ENCODE data around the gene ITSN1.
A peak's percentile ranks its signal among the peaks of the same experiment; 100 is the strongest.

Gene ITSN1

DNA sequence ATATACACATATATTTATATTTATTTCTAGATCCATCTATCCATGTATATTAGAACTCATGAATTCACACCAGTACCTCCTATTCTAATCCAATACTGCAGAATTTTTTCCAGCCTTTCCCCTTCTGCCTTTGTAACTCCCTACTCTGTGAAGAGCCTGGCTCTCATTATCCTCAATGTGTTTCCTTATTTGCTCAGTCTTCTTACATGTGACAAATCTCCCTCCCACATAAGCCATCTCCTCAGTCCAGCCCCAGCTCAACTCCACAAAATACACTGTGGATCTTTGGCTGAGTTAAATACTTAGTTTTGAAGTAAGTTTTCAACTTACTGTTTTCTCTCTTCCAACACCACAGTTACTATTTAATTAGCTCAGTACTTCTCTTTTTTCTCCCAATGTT lies 227.6 kb downstream of the ITSN1 start:
- no peak for DNase-seq

DNA sequence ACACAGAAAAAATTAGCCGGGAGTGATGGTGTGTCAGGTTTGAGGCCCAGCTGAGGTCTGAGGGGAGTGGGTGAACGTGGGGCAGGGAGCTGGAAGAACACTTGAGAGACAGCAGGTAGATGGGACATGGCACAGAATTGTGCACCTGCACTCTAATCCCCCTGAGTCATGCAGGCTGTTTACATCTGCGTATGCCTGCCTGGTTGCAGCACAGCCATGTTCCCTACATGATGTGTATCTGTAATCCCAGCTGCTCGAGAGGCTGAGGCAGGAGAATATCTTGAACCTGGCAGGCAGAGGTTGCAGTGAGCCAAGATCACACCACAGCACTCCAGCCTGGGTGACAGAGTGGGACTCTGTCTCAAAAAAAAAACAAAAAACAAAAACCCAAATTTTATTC lies 228.5 kb downstream of the ITSN1 start:
- no peak for DNase-seq

DNA sequence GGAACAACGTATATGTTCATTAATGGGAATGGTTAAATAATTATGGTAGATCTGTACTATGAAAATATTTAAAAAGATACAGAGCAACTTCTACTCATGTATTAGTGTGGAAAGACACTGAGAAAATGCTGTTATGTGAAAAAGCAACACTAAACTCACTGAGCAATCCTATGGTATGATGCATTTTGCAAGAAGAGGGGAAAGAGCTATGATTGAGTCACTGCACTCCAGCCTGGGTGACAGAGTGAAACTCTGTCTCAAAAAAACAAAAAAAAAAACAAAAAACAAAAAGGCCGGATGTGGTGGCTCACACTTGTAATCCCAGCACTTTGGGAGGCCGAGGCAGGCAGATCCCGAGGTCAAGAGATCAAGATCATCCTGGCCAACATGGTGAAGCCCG lies 228.9 kb downstream of the ITSN1 start:
- DNase-seq = no peak

DNA sequence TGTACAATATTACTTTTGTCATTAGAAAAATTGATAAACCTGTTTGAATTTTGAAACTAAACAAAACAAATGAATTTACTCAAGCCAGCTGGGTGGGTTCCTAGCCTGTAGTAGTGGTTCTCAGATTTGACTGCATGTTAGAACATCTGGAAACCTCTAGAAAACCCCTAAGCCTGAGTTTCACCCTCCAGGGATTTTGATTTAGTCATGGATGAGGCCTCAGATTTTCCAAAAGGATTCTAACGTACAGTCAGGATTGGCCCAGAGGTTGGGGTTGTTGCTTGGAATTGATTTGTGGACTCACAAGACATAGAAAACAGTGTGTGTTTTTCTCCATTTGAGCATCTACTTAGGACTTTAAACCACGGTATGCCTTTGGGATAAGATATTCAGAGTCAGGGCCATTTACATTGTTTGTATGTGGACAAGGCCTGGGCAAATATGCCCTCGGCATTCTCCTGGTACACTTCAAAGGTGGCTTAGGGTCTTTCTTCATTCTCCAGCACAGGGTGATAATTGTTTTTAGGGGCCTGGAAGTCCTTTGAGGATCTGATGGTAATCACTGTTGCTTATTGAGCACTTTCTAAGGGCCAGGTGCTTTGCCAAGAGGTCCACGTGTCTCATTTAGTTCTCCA lies 230.7 kb downstream of the ITSN1 start:
- DNase-seq = no peak

DNA sequence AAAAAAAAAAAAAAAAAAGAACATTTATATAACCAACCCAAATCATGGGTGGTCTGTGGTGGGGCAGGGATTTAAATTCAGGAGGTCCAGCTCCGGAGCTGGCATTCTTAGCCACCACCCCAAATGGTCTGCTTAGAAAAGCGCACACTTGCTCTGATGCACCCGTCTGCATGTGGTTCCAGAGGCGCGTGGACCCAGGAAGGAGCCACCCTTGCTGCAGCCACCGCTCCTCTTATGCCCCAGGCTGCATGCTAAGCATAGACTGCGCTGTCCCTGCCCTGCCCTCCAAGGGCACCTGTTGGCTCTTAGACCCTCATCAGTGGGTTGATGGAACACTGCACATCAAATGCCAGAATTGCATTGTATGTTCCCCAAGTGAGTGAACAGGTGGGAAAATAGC lies 231.9 kb downstream of the ITSN1 start:
- DNase-seq = no peak

DNA sequence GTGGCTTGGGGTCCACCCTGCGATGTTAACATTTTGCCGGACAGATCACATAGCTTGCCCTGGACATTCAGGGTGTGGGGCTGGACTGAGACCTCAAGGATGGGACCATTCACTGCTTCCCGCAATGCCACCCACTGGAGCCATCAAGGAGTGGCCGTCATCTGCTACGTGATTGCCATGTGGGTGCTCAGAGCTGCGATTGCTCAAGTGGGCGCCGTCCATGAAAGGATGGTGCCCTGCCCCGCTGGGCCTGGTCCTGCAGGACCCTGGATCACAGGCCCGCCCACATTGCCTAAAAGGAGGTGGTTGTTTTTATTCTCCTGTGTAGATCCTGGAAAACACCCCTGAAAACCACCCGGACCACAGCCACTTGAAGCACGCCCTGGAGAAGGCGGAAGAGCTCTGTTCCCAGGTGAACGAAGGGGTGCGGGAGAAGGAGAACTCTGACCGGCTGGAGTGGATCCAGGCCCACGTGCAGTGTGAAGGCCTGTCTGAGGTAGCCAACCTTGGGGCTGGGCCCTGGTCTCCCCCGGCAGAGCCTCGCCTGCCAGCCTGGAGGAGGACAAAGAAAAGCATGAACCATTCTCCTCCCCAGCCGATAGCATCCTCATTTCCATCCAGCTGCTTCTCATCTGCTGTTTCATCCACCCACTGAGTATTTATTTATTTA lies 232.9 kb downstream of the ITSN1 start:
- no peak for DNase-seq

DNA sequence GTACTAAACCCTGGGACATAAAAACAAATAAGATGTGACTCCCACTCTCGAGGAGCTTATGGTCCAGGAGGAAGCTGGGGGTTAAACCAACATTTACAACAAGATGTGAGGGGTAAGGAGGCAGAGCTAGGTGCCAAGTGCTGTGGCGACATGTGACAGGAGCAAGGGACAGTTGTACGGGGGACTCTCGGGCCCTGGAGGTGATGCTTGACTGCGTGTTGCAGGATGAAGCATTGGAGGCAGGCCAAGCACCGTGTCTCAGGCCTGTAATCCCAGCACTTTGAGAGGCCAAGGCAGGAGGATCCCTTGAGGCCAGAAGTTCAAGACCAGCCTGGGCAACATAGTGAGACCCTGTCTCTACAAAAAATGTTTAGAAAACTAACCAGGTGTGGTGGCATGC lies 236.5 kb downstream of the ITSN1 start:
- DNase-seq = no peak

DNA sequence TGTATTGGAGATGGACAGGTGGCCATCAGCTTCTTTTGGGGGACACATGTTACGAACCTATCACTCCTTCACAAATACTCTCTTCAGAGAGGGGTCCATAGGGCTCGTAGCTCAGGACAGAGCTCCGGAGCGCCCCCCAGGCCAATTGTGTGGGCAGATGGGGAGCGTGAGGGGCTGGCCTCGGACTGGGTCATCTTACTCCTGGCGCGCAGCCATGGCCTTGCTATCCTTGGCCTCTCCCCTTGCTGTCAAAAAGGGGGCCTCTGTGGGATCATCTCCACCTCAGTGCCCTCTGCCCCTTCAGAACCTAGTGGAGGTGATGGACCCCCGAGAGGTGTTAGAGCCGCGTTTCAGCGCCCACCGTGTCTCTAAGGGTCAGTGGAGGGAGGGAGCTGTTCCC lies 238.3 kb downstream of the ITSN1 start:
- no peak for DNase-seq

DNA sequence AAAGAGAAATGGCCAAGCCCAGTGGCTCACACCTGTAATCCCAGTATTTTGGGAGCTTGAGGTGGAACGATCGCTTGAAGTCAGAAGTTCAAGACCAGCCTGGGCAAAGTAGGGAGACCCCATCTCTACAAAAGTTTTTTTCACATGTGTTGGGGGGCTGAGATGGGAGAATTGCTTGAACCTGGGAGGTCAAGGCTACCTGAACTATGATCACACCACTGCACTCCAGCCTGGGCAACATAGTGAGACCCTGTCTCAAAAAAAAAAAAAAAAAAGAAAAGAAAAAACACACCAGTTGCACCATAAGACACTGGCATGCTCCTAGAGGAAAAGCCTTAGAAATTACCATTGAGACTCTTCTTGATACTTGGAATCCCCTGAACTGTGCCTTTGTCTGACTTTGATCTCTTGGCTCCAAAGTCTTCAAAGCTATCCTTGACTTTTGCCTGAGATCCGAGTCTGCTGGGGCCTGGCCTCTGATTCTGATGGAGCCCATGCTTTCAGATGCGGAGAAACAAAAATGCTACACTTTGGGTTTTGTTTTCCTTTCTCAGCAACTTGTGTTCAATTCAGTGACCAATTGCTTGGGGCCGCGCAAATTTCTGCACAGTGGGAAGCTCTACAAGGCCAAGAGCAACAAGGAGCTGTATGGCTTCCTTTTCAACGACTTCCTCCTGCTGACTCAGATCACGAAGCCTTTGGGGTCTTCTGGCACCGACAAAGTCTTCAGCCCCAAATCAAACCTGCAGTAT lies 239.6 kb downstream of the ITSN1 start:
- DNase-seq = no peak

DNA sequence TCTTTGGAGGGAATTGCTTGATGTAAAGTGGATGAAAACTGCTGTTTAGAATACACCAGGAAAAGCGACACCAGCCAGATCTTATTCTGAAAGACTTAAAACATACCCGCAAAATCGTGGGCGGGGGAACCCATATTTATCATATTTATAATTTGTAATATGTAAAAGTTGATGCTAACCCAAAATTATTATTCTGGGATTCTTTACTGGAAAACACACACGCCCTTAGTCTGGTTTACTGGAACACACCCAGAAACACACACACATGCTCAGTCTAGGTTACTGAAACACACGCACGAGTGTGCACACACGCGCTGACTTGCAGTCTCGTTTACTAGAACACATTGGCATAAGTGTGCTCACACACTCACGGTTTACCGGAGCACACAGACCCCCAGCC lies 240.8 kb downstream of the ITSN1 start:
- DNase-seq = no peak

DNA sequence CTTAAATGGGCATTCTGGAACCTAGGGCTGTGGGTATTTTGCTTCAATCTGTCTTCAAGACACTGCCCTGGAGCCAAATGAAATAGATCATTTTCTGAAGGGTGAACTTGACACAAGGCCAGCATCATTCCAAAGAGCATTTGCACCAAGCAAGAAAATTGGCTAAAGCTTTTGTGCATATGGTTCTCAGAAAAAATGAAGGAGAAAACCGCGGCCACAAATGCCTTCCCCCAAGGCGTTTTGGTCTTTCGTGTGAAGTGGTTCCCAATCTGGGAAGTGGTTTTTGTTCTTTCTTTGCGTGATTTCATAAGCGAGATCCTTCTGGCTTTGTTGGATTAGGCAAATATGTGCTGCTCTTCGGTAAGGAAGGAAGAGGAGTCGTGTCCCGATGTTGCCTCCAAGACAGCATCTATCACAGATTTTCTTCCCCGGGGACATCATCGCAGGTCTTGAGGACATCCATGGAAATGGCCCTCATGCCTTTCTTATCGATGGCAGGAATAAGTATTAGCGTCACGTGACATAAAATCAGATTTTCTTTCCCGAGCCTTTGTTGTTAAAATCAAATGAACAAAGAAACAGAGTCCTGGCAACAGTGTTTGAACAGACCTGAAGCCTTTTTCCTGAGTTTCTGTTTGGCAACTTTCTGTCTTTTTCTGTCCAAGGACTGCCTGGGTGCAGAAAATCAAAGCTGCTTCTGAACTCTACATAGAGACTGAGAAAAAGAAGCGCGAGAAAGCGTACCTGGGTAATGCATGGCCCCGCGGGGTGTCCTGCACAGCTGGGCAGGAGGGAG lies 242.3 kb downstream of the ITSN1 start:
- DNase-seq = no peak

DNA sequence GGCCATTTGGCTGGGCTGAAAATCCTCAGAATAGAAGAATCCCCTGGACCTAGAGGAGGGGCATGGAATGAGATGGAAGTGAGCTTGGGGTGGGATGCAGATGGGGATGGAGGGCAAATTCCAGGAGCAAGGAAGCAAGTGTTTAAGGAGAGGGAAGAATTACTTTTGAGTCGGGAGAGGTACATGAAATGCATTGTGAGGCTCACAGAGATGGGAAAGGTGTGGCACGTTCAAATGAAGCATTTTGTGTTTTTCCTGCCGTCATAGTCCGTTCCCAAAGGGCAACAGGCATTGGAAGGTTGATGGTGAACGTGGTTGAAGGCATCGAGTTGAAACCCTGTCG lies 242.8 kb downstream of the ITSN1 start:
- DNase-seq = no peak

DNA sequence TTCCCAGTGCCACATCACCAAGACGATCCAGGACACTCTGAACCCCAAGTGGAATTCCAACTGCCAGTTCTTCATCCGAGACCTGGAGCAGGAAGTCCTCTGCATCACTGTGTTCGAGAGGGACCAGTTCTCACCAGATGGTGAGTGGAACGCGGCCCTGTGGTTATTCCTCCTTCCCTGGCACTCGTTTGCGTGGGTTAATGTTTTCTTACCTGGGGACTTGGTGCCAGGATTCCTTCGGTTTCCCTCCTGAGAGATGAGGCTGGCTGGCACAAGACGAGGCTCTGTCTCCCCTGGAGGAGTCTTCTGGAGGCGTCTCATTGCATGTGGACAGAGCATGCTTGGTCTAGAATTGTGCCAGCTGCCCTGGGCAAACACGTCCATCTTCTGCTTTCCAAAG lies 244.0 kb downstream of the ITSN1 start:
- DNase-seq = no peak

DNA sequence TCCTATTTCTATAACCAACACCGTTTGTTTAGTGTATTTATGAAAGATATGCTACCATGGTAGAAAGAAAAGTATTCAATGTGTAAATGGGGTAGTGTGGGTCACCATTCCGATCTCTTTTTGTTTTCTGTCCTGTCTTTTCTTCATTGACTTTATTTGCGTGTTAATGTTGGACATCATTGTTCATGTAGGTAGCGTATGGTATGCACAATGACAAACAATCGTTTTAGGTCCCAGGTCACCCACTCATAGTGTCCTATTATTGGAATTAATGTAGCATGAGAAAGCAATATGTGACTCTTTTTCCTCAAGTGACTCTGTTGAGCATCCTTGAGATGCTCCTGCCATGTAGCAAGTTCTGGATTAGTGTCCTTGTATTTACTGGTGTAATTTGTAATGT lies 247.9 kb downstream of the ITSN1 start:
- no peak for DNase-seq

DNA sequence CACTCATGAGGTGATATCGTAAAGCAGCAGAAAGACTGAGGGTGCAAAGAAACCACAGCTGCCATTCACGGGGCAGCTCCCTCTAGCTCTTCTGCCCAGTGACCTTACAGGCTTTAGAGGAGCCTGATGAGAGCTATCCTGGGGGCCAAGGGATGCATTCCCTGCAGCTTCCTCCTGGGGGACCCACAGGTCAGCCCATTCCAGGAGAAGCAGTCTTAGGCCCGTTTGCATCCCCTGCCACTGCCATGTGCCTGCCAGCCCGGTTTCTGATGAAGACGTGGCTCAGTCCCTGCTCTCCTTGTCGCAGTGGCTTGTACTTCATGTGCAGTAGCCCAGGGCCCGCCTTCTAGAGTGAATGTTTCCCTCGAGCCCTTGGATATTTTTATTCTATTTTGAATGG lies 250.6 kb downstream of the ITSN1 start:
- no peak for DNase-seq

DNA sequence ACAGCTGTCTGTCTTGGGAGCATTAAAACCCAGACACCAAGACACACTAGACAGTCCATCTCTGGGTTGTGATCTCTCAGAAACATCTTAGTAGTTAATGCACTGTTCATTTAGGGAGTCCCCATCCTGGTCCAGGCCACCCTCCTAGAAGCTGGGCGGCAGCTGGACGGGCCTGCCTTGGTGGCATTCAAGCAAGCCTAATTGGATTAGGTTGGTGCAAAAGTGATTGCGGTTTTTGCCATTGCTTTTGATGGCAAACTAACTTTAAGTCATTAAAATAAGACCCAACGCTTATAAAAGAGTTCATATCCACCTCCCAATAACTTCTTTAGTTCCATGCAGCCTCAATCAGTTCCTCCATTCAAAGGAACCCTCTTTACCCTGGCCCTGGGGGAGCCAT lies 251.6 kb downstream of the ITSN1 start:
- DNase-seq = no peak

DNA sequence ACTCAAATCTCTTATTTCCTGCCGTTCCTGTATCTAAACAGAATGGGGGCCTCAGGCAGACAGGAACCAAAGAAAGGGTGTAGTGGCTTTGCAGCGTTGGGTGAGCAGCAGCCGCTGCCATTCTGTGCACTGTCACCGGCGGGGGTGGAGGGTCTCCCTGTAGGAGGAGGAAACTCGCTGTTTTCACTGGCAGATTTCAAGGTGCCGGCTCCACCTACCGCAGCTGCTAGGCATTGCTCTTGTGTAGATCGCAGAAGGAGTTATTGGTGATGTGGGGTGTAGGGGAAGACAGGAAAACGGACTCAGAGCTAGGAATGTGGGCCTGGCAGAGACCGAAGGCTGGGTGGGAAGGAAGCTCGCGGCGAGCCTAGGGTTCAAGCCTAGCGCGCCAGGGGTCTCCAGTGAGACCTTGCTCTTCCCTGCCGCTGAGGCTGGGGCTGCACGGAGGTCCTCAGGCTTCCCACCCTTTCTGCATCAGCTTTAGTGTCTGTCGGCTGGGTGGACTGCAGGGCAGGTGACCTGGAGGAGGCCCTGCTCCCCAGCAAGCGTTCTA lies 252.5 kb downstream of the ITSN1 start:
- peak; percentile 38 for DNase-seq

DNA sequence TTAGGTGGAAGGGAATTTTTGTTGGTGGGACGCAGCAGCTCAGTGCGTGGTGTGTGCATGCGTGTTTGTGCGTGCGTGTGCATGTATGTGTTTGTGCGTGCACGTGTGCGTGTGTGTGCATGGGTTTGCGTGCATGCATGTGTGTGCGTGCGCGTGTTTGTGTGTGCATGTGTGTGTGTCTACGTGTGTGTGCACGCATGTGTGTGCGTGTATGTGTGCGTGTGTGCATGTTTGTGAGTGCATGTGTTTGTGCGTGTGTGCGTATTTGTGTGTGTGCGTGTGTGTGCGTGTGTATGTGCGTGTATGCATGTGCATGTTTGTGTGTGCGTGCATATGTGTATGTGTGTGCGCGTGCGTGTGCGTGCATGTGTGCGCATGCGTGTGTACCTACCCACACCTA lies 253.1 kb downstream of the ITSN1 start:
- DNase-seq = no peak

DNA sequence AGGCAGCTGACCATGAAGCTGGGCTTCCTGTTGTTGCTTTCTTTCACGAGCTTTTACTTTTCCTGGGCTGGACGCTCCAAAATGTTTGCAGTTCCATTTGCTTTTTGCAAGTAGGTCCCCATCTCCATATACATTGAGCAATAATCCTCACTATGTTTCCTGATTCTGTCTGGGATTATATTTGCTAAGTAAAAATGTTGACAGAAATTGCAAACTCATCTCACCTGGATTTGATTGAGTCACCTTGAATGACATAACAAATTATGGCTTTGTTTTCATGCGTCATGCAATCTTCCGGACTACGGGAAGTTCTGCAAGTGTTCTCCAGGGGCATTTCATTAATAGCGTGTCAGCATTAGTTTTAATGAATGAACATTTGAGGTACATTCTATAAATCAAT lies 254.4 kb downstream of the ITSN1 start:
- no peak for DNase-seq

DNA sequence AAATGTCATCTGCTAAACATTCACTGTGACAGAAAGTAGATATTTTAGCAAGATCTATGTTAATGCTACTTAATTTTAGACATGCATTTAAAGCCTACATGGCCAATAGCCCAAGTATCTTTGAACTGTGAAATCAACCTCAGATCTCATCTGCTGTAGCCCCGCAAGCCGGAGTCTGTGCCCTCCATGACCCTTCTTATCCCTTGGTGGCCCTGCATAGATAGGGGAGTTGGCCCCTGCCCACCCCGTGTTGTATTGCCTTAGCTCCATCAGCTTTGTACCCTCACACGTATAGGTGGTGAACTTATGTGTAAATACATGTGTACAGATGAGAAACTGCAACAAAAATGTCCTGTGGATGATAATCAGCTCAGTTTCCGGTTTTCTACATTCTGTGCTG lies 254.8 kb downstream of the ITSN1 start:
- DNase-seq = no peak

DNA sequence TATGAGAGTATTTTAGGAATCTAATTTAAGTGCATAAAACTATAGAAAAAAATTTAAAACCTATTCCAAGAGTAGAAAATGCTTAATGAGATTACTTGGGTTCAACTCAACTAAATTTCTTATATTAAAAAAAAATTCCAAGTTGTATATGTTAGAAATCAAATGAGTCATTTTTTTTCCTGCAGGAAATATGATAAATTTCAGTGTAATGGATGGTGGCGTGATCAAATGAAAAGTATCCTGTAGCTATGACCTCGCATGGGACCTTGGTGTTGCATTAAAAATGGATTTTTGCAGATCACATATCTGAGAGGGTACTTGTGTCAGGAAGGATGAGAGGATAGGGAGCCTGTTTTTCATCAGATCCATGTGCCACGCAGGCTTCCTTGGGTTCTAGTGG lies 255.4 kb downstream of the ITSN1 start:
- DNase-seq = no peak

DNA sequence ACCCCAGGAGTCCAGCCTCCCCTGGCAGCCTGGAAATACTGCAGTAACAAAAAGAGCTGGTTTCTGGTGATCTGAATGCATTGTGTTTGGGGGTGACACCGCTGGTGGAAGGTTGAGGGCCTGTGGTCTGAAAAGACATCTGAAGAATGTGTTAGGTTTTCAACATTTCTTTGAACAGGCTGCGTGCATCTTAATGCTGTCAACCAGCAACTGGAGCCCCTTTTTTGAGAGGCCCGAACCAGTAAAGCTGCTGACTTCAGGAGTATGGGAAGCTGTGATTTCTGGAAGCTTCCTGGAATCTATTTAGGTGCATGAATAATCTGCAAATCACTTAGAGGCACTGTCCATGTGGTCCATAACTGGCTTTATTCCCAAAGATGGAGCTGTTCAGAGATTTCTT lies 256.3 kb downstream of the ITSN1 start:
- DNase-seq = no peak

DNA sequence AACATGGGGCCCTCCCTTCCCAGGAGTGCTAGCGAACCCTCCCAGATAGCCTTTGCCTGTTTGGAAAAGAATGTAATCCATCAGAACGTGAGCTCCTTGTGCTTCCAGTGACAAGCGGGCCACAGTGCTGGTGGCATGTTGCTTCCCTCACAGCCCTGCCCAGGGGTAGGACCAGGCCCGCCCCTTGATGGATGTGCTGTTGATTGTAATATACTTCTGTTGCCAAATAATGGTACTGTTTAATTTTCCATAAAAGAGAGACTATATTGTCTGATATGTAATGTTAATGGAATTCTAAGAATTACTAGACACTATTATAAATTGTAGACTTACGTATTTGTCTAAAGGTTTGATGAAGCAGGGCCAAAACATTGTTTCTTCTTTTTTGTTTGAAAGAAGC lies 256.9 kb downstream of the ITSN1 start:
- DNase-seq = no peak

All from SIG-M5 (cell line).